Measurements from ENCODE around the gene SEPTIN12. TPM values are rescaled to one million over a fixed set of nuclear protein-coding genes. Genes with fewer than 3 reads are reported as not detected.

SEPTIN12 gene
- total RNA-seq, 1 experiment from 2014 or later, result not detected

DNA sequence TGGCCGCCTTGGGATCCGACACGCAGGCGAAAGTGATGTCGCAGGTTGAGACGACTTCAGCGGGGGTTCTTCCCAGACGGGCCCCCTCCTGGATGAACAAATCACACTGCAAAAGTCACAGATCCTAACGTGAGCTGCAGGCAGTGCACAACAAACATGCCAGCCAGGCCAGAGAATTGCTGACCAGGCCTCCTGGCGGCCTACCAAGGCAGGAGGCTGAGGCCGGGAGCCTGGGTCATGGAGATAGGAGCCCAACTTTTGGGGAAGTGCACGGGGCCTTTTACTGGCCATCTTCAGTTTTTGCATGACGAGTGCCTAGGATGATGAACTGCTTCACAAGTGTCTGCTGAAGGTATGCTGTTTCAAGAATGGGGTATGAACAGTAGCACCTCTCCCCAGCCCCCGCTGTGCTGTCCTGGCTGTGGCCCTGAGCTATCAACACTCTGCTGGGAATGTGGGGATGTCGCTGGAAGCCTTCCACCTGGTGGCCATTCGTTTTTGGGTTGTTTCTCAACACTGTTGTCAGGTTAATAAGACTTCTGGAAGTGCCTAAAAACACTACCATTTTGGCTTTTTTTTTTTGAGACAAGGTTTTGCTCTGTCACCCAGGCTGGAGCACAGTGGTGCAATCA is 26.5 kb upstream of the SEPTIN12 start (continued):
- TF ChIP-seq, protein P1, sequence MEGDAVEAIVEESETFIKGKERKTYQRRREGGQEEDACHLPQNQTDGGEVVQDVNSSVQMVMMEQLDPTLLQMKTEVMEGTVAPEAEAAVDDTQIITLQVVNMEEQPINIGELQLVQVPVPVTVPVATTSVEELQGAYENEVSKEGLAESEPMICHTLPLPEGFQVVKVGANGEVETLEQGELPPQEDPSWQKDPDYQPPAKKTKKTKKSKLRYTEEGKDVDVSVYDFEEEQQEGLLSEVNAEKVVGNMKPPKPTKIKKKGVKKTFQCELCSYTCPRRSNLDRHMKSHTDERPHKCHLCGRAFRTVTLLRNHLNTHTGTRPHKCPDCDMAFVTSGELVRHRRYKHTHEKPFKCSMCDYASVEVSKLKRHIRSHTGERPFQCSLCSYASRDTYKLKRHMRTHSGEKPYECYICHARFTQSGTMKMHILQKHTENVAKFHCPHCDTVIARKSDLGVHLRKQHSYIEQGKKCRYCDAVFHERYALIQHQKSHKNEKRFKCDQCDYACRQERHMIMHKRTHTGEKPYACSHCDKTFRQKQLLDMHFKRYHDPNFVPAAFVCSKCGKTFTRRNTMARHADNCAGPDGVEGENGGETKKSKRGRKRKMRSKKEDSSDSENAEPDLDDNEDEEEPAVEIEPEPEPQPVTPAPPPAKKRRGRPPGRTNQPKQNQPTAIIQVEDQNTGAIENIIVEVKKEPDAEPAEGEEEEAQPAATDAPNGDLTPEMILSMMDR (IDR thresholded peaks at IDR 0.05), result no peak
- TF ChIP-seq NFYB (CRISPR knock-in tag; conservative IDR thresholded peaks at IDR 0.05; ENCODE audit: low read depth), result no peak

DNA sequence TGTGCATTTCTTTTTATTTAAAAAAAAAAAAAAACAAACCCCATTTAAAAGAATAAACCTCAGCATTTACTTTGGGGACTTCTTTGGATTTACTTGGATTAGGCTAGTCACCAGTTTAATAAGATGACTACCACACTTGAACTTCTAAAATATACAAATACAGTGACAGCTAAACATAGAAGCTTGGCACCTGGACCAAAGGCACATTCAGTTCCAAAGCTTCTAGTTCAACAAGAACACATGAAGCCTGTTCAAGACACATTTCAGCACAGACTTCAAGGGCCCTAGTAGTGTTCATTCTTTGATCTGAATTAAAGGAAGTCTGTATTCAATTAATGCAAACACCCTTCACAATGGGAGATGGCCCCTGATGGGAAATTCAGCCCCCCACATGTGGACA is 25.9 kb upstream of the SEPTIN12 start:
- Mint-ChIP-seq H3K4me3 (no peak overlapping the region), H3K27me3 (ENCODE audit: low read depth) (no peaks in the 10 kb centered on the region), H3K36me3 (peaks cover 66% of the 10 kb centered on the region), H3K9me3 (no peaks in the 10 kb centered on the region), H3K4me1 (no peaks in the 10 kb centered on the region), H3K27ac (no peak overlapping the region)
- TF ChIP-seq ZNF396 (CRISPR knock-in tag; IDR thresholded peaks at IDR 0.05; ENCODE audit: borderline replicate concordance) (no peak), SP1 (CRISPR knock-in tag; conservative IDR thresholded peaks at IDR 0.05) (no peak), RELA (CRISPR knock-in tag; IDR thresholded peaks at IDR 0.05; ENCODE audit: borderline replicate concordance) (no peak), SMAD3 (CRISPR knock-in tag; IDR thresholded peaks at IDR 0.05; ENCODE audit: borderline replicate concordance) (no peak), ELF4 (CRISPR knock-in tag; IDR thresholded peaks at IDR 0.05; ENCODE audit: low read depth) (no peak)
- TF ChIP-seq, protein P2, sequence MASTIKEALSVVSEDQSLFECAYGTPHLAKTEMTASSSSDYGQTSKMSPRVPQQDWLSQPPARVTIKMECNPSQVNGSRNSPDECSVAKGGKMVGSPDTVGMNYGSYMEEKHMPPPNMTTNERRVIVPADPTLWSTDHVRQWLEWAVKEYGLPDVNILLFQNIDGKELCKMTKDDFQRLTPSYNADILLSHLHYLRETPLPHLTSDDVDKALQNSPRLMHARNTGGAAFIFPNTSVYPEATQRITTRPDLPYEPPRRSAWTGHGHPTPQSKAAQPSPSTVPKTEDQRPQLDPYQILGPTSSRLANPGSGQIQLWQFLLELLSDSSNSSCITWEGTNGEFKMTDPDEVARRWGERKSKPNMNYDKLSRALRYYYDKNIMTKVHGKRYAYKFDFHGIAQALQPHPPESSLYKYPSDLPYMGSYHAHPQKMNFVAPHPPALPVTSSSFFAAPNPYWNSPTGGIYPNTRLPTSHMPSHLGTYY (CRISPR knock-in tag; IDR thresholded peaks at IDR 0.05), result no peak
- TF ChIP-seq, protein P3, sequence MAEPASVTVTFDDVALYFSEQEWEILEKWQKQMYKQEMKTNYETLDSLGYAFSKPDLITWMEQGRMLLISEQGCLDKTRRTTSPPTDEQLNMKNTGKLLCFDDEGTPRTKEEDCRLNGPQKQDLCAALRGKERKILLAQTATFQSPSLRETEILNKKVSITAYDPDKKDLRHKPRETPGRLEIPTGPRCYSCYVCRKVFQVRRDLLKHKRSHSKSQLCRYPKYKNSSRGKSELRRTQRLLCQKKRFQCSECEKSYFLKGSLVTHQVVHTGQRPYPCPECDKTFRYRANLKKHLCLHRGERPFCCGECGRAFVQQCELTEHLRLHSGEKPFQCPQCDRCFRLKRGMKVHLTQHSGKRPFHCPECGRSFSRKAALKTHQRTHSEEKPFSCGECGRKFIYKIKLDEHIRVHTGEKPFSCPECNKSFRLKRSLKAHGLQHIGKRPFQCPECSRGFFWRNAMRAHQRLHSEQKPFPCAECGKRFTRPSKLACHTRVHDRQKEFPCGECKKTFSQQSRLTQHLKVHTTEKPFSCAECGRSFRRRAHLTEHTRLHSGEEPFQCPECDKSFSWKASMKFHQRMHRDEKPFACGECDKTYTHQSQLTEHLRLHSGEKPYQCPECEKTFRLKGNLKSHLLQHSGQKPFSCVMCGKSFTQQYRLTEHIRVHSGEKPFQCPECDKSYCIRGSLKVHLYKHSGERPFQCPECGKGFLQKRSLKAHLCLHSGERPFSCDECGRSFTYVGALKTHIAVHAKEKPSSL (CRISPR knock-in tag; conservative IDR thresholded peaks at IDR 0.05), result no peak
- TF ChIP-seq, protein P4, sequence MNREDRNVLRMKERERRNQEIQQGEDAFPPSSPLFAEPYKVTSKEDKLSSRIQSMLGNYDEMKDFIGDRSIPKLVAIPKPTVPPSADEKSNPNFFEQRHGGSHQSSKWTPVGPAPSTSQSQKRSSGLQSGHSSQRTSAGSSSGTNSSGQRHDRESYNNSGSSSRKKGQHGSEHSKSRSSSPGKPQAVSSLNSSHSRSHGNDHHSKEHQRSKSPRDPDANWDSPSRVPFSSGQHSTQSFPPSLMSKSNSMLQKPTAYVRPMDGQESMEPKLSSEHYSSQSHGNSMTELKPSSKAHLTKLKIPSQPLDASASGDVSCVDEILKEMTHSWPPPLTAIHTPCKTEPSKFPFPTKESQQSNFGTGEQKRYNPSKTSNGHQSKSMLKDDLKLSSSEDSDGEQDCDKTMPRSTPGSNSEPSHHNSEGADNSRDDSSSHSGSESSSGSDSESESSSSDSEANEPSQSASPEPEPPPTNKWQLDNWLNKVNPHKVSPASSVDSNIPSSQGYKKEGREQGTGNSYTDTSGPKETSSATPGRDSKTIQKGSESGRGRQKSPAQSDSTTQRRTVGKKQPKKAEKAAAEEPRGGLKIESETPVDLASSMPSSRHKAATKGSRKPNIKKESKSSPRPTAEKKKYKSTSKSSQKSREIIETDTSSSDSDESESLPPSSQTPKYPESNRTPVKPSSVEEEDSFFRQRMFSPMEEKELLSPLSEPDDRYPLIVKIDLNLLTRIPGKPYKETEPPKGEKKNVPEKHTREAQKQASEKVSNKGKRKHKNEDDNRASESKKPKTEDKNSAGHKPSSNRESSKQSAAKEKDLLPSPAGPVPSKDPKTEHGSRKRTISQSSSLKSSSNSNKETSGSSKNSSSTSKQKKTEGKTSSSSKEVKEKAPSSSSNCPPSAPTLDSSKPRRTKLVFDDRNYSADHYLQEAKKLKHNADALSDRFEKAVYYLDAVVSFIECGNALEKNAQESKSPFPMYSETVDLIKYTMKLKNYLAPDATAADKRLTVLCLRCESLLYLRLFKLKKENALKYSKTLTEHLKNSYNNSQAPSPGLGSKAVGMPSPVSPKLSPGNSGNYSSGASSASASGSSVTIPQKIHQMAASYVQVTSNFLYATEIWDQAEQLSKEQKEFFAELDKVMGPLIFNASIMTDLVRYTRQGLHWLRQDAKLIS (CRISPR knock-in tag; IDR thresholded peaks at IDR 0.05; ENCODE audit: borderline replicate concordance), result no peak
- ChIA-PET CTCF (interaction anchor here (1.3 kb wide), 1 partner anchor 11 kb away, joined by 6 read pairs; the partner anchor contains the start of gene ROGDI), POLR2A (no interaction called here)
- no peak for ATAC-seq
- no peak for DNase-seq (ENCODE audit: low spot score)

DNA sequence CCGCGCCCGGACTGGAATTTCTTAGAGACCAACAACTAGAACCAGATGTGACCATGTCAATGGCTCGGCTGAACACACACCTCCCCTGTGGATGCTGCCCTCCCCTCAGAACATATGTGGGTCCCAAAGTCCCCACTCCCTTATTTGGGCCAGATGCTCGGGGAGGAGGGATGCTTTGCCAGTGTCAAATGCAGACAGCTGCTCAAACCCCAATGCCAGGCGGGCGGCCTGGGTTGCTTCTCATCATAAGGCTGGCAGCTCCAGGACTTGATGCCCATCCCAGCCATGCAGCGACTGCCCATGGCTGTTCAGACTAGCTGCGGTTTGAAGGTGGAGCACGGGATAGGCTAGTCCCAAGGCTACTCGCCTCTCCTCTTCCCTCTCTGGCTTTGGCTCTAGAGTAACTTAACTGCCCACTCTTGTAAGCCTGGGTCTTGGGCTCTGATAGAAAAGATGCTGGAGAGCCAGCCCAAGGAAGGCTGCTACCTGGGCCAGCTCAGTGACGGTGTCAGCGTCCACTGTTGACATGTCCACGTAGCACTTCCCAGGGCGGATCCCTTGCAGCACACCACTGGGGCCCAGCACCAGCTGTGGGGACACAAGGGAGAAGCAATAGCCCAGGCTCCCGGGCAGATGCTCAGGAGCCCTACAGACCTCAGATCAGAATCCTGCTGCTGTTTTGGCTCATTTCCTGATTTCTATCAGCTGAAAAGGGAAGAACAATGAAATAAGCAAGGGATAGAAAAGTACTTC is 25.3 kb upstream of the SEPTIN12 start:
- Mint-ChIP-seq H3K4me3 (no peak overlapping the region), H3K36me3 (peaks cover 64% of the 10 kb centered on the region), H3K27ac (no peak overlapping the region), H3K27me3 (ENCODE audit: low read depth) (no peaks in the 10 kb centered on the region), H3K9me3 (no peaks in the 10 kb centered on the region), H3K4me1 (no peaks in the 10 kb centered on the region)
- TF ChIP-seq, protein P5, sequence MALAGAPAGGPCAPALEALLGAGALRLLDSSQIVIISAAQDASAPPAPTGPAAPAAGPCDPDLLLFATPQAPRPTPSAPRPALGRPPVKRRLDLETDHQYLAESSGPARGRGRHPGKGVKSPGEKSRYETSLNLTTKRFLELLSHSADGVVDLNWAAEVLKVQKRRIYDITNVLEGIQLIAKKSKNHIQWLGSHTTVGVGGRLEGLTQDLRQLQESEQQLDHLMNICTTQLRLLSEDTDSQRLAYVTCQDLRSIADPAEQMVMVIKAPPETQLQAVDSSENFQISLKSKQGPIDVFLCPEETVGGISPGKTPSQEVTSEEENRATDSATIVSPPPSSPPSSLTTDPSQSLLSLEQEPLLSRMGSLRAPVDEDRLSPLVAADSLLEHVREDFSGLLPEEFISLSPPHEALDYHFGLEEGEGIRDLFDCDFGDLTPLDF (CRISPR knock-in tag; IDR thresholded peaks at IDR 0.05), result no peak
- TF ChIP-seq MXD4 (CRISPR knock-in tag; IDR thresholded peaks at IDR 0.05; ENCODE audit: borderline replicate concordance) (no peak), NFE2L1 (CRISPR knock-in tag; IDR thresholded peaks at IDR 0.05) (no peak)
- ATAC-seq, result no peak
- CTCF ChIA-PET, result interaction anchor here (1.3 kb wide), 1 partner anchor 10 kb away, joined by 6 read pairs; the partner anchor contains the start of gene ROGDI
- POLR2A ChIA-PET, result interaction anchor here (0.6 kb wide), 1 partner anchor 42 kb away, joined by 3 read pairs; no protein-coding TSS in a partner anchor
- DNase-seq (ENCODE audit: low spot score), result no peak
